ENCODE results near the gene FOXP4. TPM values are rescaled to one million over a fixed set of nuclear protein-coding genes. Genes with fewer than 3 reads are reported as not detected.

Gene FOXP4
- total and polyA plus RNA-seq, 2 experiments from 2014 or later = 1.1 to 3.9 TPM

GRCh38 chr6:41586252-41587007 is 40.2 kb downstream of the FOXP4 start:
- DNase-seq = no peak
- Histone ChIP-seq H3K79me2 (ENCODE audit: insufficient read depth) (no peaks in the 10 kb centered on the region), H3F3A (ENCODE audit: insufficient read depth) (peaks cover 10% of the 10 kb centered on the region; the same call in 1 of the 2 replicates), H3K4me3 (no peak overlapping the region), H3K9me2 (ENCODE audit: insufficient read depth) (no peaks in the 10 kb centered on the region), H3K36me3 (ENCODE audit: low read depth) (no peaks in the 10 kb centered on the region), H3K9ac (no peak overlapping the region), H3K9me3 (ENCODE audit: low read depth) (no peaks in the 10 kb centered on the region), H4K20me1 (ENCODE audit: insufficient read depth) (no peaks in the 10 kb centered on the region), H2AFZ (no peak overlapping the region), H3K27ac (no peak overlapping the region), H3K4me2 (ENCODE audit: unreplicated experiment) (no peak overlapping the region), H3K4me1 (ENCODE audit: insufficient read depth) (peaks cover 9% of the 10 kb centered on the region), H3K27me3 (replicated peaks; ENCODE audit: insufficient read depth) (no peaks in the 10 kb centered on the region)
- no peak for TF ChIP-seq EZH2 (IDR thresholded peaks at IDR 0.05; ENCODE audit: insufficient read depth, poor library complexity, severe bottlenecking)
- TF ChIP-seq EZH2phosphoT487 (IDR thresholded peaks at IDR 0.05; ENCODE audit: insufficient read depth, low read depth) = no peak
- WGBS, 2 experiments (ENCODE audit: low coverage in 1 of 2, low lambda C conversion rate in 2 of 2, missing lambda C conversion rate in 2 of 2) = 91 to 94% methylated on average over 18 to 27 of the region's 28 CpGs
- in situ Hi-C loops (cut with MboI) = loop anchor here (25.0 kb wide), 1 partner anchor 174 kb away; no protein-coding TSS in a partner anchor

DNA sequence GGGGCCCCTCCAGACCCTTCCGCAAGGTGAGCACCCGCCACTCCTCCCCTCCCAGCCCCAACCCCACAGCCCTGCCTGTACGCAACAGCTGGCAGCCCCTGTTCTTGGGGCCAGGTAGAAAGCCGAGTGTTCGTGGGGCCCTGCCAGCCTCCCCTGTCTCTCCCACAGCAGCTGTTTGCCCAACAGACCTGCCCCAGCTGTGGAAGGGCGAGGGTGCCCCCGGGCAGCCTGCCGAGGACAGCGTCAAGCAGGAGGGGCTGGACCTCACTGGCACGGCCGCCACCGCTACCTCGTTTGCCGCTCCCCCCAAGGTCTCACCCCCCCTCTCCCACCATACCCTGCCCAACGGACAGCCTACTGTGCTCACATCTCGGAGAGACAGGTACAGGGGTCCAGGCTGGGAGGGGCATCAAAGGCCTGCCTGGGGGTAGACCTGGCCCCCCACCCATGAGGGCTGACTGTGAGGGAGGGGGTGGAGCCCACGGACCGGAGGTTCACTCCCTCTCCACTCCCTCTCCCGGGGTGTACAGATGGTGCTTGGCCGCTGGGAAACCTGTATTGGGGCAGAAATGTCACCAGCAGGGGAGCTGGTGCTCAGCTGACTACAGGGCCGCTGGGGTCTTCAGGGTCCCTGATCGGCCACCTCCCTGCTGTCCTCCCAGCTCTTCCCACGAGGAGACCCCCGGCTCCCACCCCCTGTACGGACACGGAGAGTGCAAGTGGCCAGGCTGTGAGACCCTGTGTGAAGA is 41.1 kb downstream of the FOXP4 start:
- in situ Hi-C loops (cut with MboI) = loop anchor here (25.0 kb wide), 1 partner anchor 175 kb away; no protein-coding TSS in a partner anchor

DNA sequence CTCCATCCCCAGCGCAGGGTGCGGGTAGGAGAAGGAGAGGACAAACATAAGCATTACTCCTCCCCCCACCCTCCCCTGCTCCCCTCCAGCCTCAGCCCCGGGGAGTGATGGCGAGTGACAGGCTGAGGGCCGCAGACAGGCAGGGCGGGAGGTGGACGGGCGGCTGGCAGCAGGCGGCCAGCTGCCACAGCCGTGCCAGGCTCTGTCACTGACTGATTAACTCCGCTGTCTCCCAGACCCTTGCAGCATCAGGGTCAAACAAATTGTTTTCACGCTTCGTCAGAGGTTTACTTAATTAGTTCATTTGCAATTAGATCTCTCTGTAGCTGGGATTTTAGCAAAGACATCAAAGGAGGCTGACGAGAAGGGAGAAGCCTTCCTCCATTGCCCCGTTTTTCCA is 41.9 kb downstream of the FOXP4 start:
- H3K36me3 ChIP-seq (ENCODE audit: low read depth) = no peaks in the 10 kb centered on the region
- TF ChIP-seq EZH2phosphoT487 (IDR thresholded peaks at IDR 0.05; ENCODE audit: insufficient read depth, low read depth) = no peak
- no peak for TF ChIP-seq EZH2 (IDR thresholded peaks at IDR 0.05; ENCODE audit: insufficient read depth, poor library complexity, severe bottlenecking)
- no peaks in the 10 kb centered on the region for H3K9me2 ChIP-seq (ENCODE audit: insufficient read depth)
- 87% methylated on average over 15 of the region's 15 CpGs for WGBS, 2 experiments (ENCODE audit: low coverage in 1 of 2, low lambda C conversion rate in 2 of 2, missing lambda C conversion rate in 2 of 2)
- H3K4me2 ChIP-seq (ENCODE audit: unreplicated experiment) = no peak overlapping the region
- H3K9ac ChIP-seq = no peak overlapping the region
- H3K79me2 ChIP-seq (ENCODE audit: insufficient read depth) = no peaks in the 10 kb centered on the region
- H3K4me3 ChIP-seq = no peak overlapping the region
- DNase-seq = no peak
- no peaks in the 10 kb centered on the region for H4K20me1 ChIP-seq (ENCODE audit: insufficient read depth)
- no peaks in the 10 kb centered on the region for H3K9me3 ChIP-seq (ENCODE audit: low read depth)
- in situ Hi-C loops (cut with MboI) = loop anchor here (25.0 kb wide), 1 partner anchor 176 kb away; no protein-coding TSS in a partner anchor
- H3K27me3 ChIP-seq (replicated peaks; ENCODE audit: insufficient read depth) = no peaks in the 10 kb centered on the region
- H2AFZ ChIP-seq = no peak overlapping the region
- no peaks in the 10 kb centered on the region for H3F3A ChIP-seq (ENCODE audit: insufficient read depth)
- no peak overlapping the region for H3K27ac ChIP-seq
- H3K4me1 ChIP-seq (ENCODE audit: insufficient read depth) = no peaks in the 10 kb centered on the region

More for the DNA sequence above, 41.1 kb downstream of the FOXP4 start:
- Histone ChIP-seq H3K9me2 (ENCODE audit: insufficient read depth) (no peaks in the 10 kb centered on the region), H4K20me1 (ENCODE audit: insufficient read depth) (no peaks in the 10 kb centered on the region), H3K4me3 (no peak overlapping the region), H3K4me1 (ENCODE audit: insufficient read depth) (no peaks in the 10 kb centered on the region), H3F3A (ENCODE audit: insufficient read depth) (peaks cover under 1% of the 10 kb centered on the region; the same call in 1 of the 2 replicates), H3K9ac (no peak overlapping the region), H3K4me2 (ENCODE audit: unreplicated experiment) (no peak overlapping the region), H3K27me3 (replicated peaks; ENCODE audit: insufficient read depth) (no peaks in the 10 kb centered on the region), H2AFZ (no peak overlapping the region), H3K79me2 (ENCODE audit: insufficient read depth) (no peaks in the 10 kb centered on the region), H3K27ac (no peak overlapping the region), H3K36me3 (ENCODE audit: low read depth) (no peaks in the 10 kb centered on the region), H3K9me3 (ENCODE audit: low read depth) (no peaks in the 10 kb centered on the region)
- no peak for DNase-seq
- TF ChIP-seq EZH2phosphoT487 (IDR thresholded peaks at IDR 0.05; ENCODE audit: insufficient read depth, low read depth) (no peak), EZH2 (IDR thresholded peaks at IDR 0.05; ENCODE audit: insufficient read depth, poor library complexity, severe bottlenecking) (no peak)
- 82 to 87% methylated on average over 15 to 26 of the region's 26 CpGs for WGBS, 2 experiments (ENCODE audit: low coverage in 1 of 2, low lambda C conversion rate in 2 of 2, missing lambda C conversion rate in 2 of 2)

DNA sequence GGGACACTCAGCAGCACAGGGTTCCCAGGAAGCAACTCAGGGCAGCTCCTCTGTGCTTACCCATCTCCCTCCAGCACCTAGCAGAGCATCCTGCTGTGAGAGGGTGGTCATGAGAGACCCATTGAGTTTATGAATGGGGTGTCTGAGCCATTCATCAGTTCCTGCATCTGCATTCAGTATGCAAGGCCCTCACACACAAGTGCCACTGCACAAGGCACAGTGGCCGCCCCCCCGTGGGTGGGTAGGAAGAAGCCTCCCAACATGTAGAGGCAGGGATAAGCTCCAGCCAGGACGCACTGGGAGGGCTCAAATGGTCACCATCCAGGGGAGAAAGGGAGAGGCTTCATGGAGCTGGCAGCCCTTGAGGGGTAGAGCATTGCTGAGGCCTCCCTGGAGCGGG is 43.0 kb downstream of the FOXP4 start:
- H3K9me3 ChIP-seq (ENCODE audit: low read depth) = no peaks in the 10 kb centered on the region
- no peaks in the 10 kb centered on the region for H4K20me1 ChIP-seq (ENCODE audit: insufficient read depth)
- H3K36me3 ChIP-seq (ENCODE audit: low read depth) = no peaks in the 10 kb centered on the region
- WGBS, 2 experiments (ENCODE audit: low coverage in 1 of 2, low lambda C conversion rate in 2 of 2, missing lambda C conversion rate in 2 of 2) = 92 to 97% methylated on average over 4 of the region's 4 CpGs
- H3K9ac ChIP-seq = no peak overlapping the region
- DNase-seq = no peak
- H3K4me2 ChIP-seq (ENCODE audit: unreplicated experiment) = no peak overlapping the region
- no peaks in the 10 kb centered on the region for H3K79me2 ChIP-seq (ENCODE audit: insufficient read depth)
- H3F3A ChIP-seq (ENCODE audit: insufficient read depth) = peaks cover 8% of the 10 kb centered on the region
- H3K27me3 ChIP-seq (replicated peaks; ENCODE audit: insufficient read depth) = no peaks in the 10 kb centered on the region
- H3K9me2 ChIP-seq (ENCODE audit: insufficient read depth) = no peaks in the 10 kb centered on the region
- H3K4me1 ChIP-seq (ENCODE audit: insufficient read depth) = peaks cover 5% of the 10 kb centered on the region; the same call in 1 of the 2 replicates
- in situ Hi-C loops (cut with MboI) = loop anchor here (25.0 kb wide), 1 partner anchor 177 kb away; no protein-coding TSS in a partner anchor
- TF ChIP-seq EZH2phosphoT487 (IDR thresholded peaks at IDR 0.05; ENCODE audit: insufficient read depth, low read depth) (no peak), EZH2 (IDR thresholded peaks at IDR 0.05; ENCODE audit: insufficient read depth, poor library complexity, severe bottlenecking) (no peak)
- H3K27ac ChIP-seq = no peak overlapping the region
- no peak overlapping the region for H3K4me3 ChIP-seq
- H2AFZ ChIP-seq = no peak overlapping the region
